ENCODE results near the gene PKNOX2. TPM values are rescaled to one million over a fixed set of nuclear protein-coding genes. Genes with fewer than 3 reads are reported as not detected.

Gene PKNOX2
- total and polyA plus RNA-seq, 2 of the 4 experiments (the other 2 are of a cell fraction) = 0.72 to 2.3 TPM

DNA sequence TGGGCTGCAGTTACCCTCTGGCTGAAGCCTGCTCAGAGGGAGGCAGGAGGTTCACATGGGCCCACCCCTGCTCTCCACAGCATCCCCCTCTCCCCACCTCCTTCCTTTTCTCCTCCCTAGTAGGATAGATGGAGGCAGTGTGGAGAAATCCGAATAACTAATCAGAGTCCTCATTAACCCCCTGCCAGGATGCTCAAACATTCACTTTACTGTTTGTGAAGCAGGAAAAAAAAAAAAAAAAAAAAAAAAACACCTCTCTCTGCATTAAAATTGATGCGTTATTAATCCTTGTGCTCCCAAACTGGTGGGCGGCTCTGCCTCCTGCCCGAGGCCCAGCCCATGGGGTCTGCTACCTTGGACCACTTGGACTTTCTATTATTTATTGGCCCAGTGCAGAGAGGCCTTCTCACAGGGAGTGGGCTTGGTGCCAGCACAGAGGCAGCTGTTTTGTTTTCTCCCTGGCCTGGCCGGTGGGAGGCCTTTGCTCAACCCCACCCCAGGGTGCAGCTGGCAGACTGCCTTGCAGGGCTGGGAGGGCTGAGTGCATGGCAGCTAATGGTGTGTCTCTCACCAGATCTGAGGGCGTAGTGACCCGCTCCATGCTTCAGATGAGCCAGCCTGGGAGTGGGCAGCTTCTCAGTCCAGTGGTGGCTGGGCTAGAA is 150.7 kb downstream of the PKNOX2 start:
- intact Hi-C loops (cut with micrococcal nuclease) (no loop called here), dilution Hi-C loops (cut with HindIII; ENCODE audit: low sequenced_read_pairs, unreplicated experiment) (no loop called here), in situ Hi-C loops (cut with MboI; ENCODE audit: low sequenced_read_pairs) (no loop called here)
- H3K9ac ChIP-seq (ENCODE audit: low read depth, low read length) = no peak overlapping the region
- peaks cover 6% of the 10 kb centered on the region; the same call in 1 of the 2 replicates for H3K4me1 ChIP-seq (ENCODE audit: control insufficient read depth, insufficient read depth, low read length)
- no peak overlapping the region for H4K8ac ChIP-seq (ENCODE audit: low read depth in 2 of 2, low read length in 2 of 2)
- H2BK15ac ChIP-seq (ENCODE audit: low read depth, low read length) = no peak overlapping the region
- POLR2A ChIA-PET (ENCODE audit: unreplicated experiment) = no interaction called here
- H3K4me2 ChIP-seq (ENCODE audit: low read depth, low read length) = no peak overlapping the region
- no TSS peak for BruUV-seq (replicated peaks)
- TF ChIP-seq RFX5 (IDR thresholded peaks at IDR 0.05; ENCODE audit: low read depth, low read length) (no peak), BHLHE40 (IDR thresholded peaks at IDR 0.05; ENCODE audit: low read depth, low read length) (no peak), POLR2A (IDR thresholded peaks at IDR 0.05; ENCODE audit: low read depth, low read length) (no peak), CEBPB (IDR thresholded peaks at IDR 0.05; ENCODE audit: low read depth, low read length) (no peak), RCOR1 (IDR thresholded peaks at IDR 0.05; ENCODE audit: insufficient replicate concordance, low read length) (no peak), NFE2L2 (IDR thresholded peaks at IDR 0.05; ENCODE audit: low read depth, low read length) (no peak), FOS (IDR thresholded peaks at IDR 0.05; ENCODE audit: low read depth, low read length) (no peak), SMC3 (IDR thresholded peaks at IDR 0.05; ENCODE audit: low read depth, low read length) (no peak), MAFK (IDR thresholded peaks at IDR 0.05; ENCODE audit: low read depth, low read length) (no peak), MXI1 (IDR thresholded peaks at IDR 0.05; ENCODE audit: borderline replicate concordance, low read depth, low read length) (no peak), CHD1 (IDR thresholded peaks at IDR 0.05; ENCODE audit: low read depth, low read length) (no peak), MAZ (IDR thresholded peaks at IDR 0.05; ENCODE audit: borderline replicate concordance, low read depth, low read length) (no peak), RAD21 (IDR thresholded peaks at IDR 0.05; ENCODE audit: low read length) (no peak)
- TF ChIP-seq, protein P1, sequence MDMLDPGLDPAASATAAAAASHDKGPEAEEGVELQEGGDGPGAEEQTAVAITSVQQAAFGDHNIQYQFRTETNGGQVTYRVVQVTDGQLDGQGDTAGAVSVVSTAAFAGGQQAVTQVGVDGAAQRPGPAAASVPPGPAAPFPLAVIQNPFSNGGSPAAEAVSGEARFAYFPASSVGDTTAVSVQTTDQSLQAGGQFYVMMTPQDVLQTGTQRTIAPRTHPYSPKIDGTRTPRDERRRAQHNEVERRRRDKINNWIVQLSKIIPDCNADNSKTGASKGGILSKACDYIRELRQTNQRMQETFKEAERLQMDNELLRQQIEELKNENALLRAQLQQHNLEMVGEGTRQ (IDR thresholded peaks at IDR 0.05; ENCODE audit: low read depth, low read length) = no peak
- TF ChIP-seq, protein P2, sequence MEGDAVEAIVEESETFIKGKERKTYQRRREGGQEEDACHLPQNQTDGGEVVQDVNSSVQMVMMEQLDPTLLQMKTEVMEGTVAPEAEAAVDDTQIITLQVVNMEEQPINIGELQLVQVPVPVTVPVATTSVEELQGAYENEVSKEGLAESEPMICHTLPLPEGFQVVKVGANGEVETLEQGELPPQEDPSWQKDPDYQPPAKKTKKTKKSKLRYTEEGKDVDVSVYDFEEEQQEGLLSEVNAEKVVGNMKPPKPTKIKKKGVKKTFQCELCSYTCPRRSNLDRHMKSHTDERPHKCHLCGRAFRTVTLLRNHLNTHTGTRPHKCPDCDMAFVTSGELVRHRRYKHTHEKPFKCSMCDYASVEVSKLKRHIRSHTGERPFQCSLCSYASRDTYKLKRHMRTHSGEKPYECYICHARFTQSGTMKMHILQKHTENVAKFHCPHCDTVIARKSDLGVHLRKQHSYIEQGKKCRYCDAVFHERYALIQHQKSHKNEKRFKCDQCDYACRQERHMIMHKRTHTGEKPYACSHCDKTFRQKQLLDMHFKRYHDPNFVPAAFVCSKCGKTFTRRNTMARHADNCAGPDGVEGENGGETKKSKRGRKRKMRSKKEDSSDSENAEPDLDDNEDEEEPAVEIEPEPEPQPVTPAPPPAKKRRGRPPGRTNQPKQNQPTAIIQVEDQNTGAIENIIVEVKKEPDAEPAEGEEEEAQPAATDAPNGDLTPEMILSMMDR (conservative IDR thresholded peaks at IDR 0.05; ENCODE audit: low read depth, low read length) = no peak
- TF ChIP-seq, protein P3, sequence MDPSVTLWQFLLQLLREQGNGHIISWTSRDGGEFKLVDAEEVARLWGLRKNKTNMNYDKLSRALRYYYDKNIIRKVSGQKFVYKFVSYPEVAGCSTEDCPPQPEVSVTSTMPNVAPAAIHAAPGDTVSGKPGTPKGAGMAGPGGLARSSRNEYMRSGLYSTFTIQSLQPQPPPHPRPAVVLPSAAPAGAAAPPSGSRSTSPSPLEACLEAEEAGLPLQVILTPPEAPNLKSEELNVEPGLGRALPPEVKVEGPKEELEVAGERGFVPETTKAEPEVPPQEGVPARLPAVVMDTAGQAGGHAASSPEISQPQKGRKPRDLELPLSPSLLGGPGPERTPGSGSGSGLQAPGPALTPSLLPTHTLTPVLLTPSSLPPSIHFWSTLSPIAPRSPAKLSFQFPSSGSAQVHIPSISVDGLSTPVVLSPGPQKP (IDR thresholded peaks at IDR 0.05; ENCODE audit: borderline replicate concordance, low read depth, low read length) = no peak
- H2BK120ac ChIP-seq (ENCODE audit: low read depth, low read length) = no peak overlapping the region
- H4K5ac ChIP-seq (ENCODE audit: low read depth, low read length) = no peak overlapping the region
- no peak overlapping the region for H3K23ac ChIP-seq (ENCODE audit: low read depth, low read length)
- peak; percentile 25 for DNase-seq
- H3K9me3 ChIP-seq (ENCODE audit: control insufficient read depth, insufficient read depth, low read length) = no peaks in the 10 kb centered on the region; the same call in 1 of the 2 replicates
- no peaks in the 10 kb centered on the region for H4K20me1 ChIP-seq (ENCODE audit: insufficient read depth, low read length)
- H2BK20ac ChIP-seq (ENCODE audit: low read depth, low read length) = no peak overlapping the region
- H3K56ac ChIP-seq (ENCODE audit: extremely low read depth, insufficient read depth, low read length) = no peak overlapping the region
- peak; percentile 56 for ATAC-seq (ENCODE audit: low read depth)
- H4K91ac ChIP-seq (ENCODE audit: insufficient read depth, low read depth, low read length) = no peak overlapping the region
- H3K9me1 ChIP-seq (ENCODE audit: insufficient read depth, low read length) = no peaks in the 10 kb centered on the region; the same call in 1 of the 2 replicates
- no peak overlapping the region for H3K4me3 ChIP-seq (ENCODE audit: insufficient read depth, low read depth, low read length)
- H2AFZ ChIP-seq (replicated peaks; ENCODE audit: low read length, poor library complexity) = peak overlapping the region; percentile 18
- no peaks in the 10 kb centered on the region; the same call in 1 of the 2 replicates for H3K27me3 ChIP-seq (ENCODE audit: control insufficient read depth, insufficient read depth, low read length)
- no peaks in the 10 kb centered on the region for H3K36me3 ChIP-seq (ENCODE audit: control insufficient read depth, insufficient read depth, low read length)
- H2AK9ac ChIP-seq (replicated peaks; ENCODE audit: low read depth, low read length, poor library complexity) = no peak overlapping the region
- no peaks in the 10 kb centered on the region for H3K79me1 ChIP-seq (ENCODE audit: low read depth in 1 of 2, low read length in 2 of 2)
- H2AK5ac ChIP-seq (ENCODE audit: low read depth, low read length) = no peak overlapping the region
- no CpG with 5 or more reads among the region's 7 CpGs for WGBS, 2 experiments (ENCODE audit: extremely low coverage in 2 of 2, insufficient read length in 1 of 2)
- no peak overlapping the region for H3K27ac ChIP-seq (ENCODE audit: insufficient read depth, low read length)
- H3K18ac ChIP-seq (ENCODE audit: low read depth, low read length) = no peak overlapping the region
- no peak overlapping the region for H3K4ac ChIP-seq (ENCODE audit: low read depth, low read length)
- CTCF ChIA-PET = no interaction called here
- H2BK5ac ChIP-seq (ENCODE audit: low read depth, low read length, poor library complexity, severe bottlenecking) = no peak overlapping the region
- no peak overlapping the region for H3K14ac ChIP-seq (replicated peaks; ENCODE audit: low read depth, low read length)

All from IMR-90 (cell line).